Measurements from ENCODE around the gene CYSTM1.

Gene CYSTM1

GRCh38 chr5:140151144-140152021 is 23.6 kb upstream of the CYSTM1 start:
- no peak for ATAC-seq
- no peak for TF ChIP-seq ESRRG (CRISPR knock-in tag; IDR thresholded peaks at IDR 0.05)
- TF ChIP-seq PPARA (CRISPR knock-in tag; IDR thresholded peaks at IDR 0.05; ENCODE audit: borderline replicate concordance): no peak
- TF ChIP-seq ZNF8 (CRISPR knock-in tag; IDR thresholded peaks at IDR 0.05): no peak
- no peak for TF ChIP-seq TOX (CRISPR knock-in tag; IDR thresholded peaks at IDR 0.05; ENCODE audit: borderline replicate concordance)
- no peak for TF ChIP-seq POU6F1 (CRISPR knock-in tag; IDR thresholded peaks at IDR 0.05; ENCODE audit: borderline replicate concordance, low read depth)
- no peak for TF ChIP-seq CSRNP3 (CRISPR knock-in tag; IDR thresholded peaks at IDR 0.05)
- TF ChIP-seq ZNF70 (CRISPR knock-in tag; IDR thresholded peaks at IDR 0.05): no peak
- TF ChIP-seq TSHZ2 (CRISPR knock-in tag; IDR thresholded peaks at IDR 0.05): no peak
- no peak for TF ChIP-seq SNAI2 (CRISPR knock-in tag; IDR thresholded peaks at IDR 0.05)
- TF ChIP-seq CSDC2 (CRISPR knock-in tag; IDR thresholded peaks at IDR 0.05): no peak
- no peak for TF ChIP-seq OSR1 (CRISPR knock-in tag; IDR thresholded peaks at IDR 0.05)
- no peak for TF ChIP-seq TCF4 (CRISPR knock-in tag; IDR thresholded peaks at IDR 0.05; ENCODE audit: borderline replicate concordance)

- no peak for ATAC-seq
- TF ChIP-seq SNAI2 (CRISPR knock-in tag; IDR thresholded peaks at IDR 0.05) (no peak), ZC3H10 (CRISPR knock-in tag; IDR thresholded peaks at IDR 0.05) (no peak), BACH2 (CRISPR knock-in tag; IDR thresholded peaks at IDR 0.05; ENCODE audit: borderline replicate concordance) (no peak), ZFP30 (CRISPR knock-in tag; IDR thresholded peaks at IDR 0.05) (no peak)
These were observed 22.7 kb upstream of the CYSTM1 start for GRCh38 chr5:140152022-140152999.

- no peak for TF ChIP-seq CREB5 (CRISPR knock-in tag; IDR thresholded peaks at IDR 0.05; ENCODE audit: low read depth)
- no peak for TF ChIP-seq ISL1 (CRISPR knock-in tag; IDR thresholded peaks at IDR 0.05)
- TF ChIP-seq CSDC2 (CRISPR knock-in tag; IDR thresholded peaks at IDR 0.05): no peak
- no peak for TF ChIP-seq PPARA (CRISPR knock-in tag; IDR thresholded peaks at IDR 0.05; ENCODE audit: borderline replicate concordance)
- no peak for TF ChIP-seq ARNTL (CRISPR knock-in tag; IDR thresholded peaks at IDR 0.05; ENCODE audit: borderline replicate concordance, low read depth)
- no peak for TF ChIP-seq ZFP30 (CRISPR knock-in tag; IDR thresholded peaks at IDR 0.05)
- TF ChIP-seq ZNF565 (CRISPR knock-in tag; conservative IDR thresholded peaks at IDR 0.05; ENCODE audit: low read depth): no peak
- TF ChIP-seq SNAI2 (CRISPR knock-in tag; IDR thresholded peaks at IDR 0.05): no peak
- TF ChIP-seq PATZ1 (CRISPR knock-in tag; IDR thresholded peaks at IDR 0.05; ENCODE audit: borderline replicate concordance): no peak
- no peak for TF ChIP-seq ZC3H10 (CRISPR knock-in tag; IDR thresholded peaks at IDR 0.05)
- no peak for TF ChIP-seq ZNF70 (CRISPR knock-in tag; IDR thresholded peaks at IDR 0.05)
These were observed 21.7 kb upstream of the CYSTM1 start for GRCh38 chr5:140153255-140153654.

More at GRCh38 chr5:140153255-140153654, 21.7 kb upstream of the CYSTM1 start:
- ATAC-seq: no peak
